H1 (cell line): ENCODE data around the gene KRT81. TPM values are rescaled to one million over a fixed set of nuclear protein-coding genes. Genes with fewer than 3 reads are reported as not detected.

Source experiments
- BRCA1 ChIP-seq: IDR thresholded peaks from 2 replicates; pipeline ENCODE4 v1.6.1; 2012; ENCODE audit warnings: low read depth, low read length, improper control_type of control experiment
- CBX8 ChIP-seq: fragments of 300-800, 300-1000 bp; sonication (generic); IDR thresholded peaks from 2 replicates; pipeline ENCODE4 v1.7.1; 2016; ENCODE audit warnings: low read depth, low read length, borderline replicate concordance
- KDM4A ChIP-seq: IDR thresholded peaks from one replicate; pipeline ENCODE4 v1.7.1; 2012; ENCODE audit warnings: low read depth, mild to moderate bottlenecking, moderate library complexity, low read length, inconsistent platforms; ENCODE audit not compliant: severe bottlenecking
- POLR2A ChIP-seq, 2 experiments: IDR thresholded peaks; 1 replicate in 1 of 2; 2 replicates in 1 of 2; pipeline ENCODE4 v1.6.1; 2011; ENCODE audit warnings: low read depth in 2 of 2, low read length in 2 of 2, mild to moderate bottlenecking in 2 of 2; ENCODE audit errors: control extremely low read depth in 1 of 2
- SP4 ChIP-seq: IDR thresholded peaks from 2 replicates; pipeline ENCODE4 v1.6.1; 2012; ENCODE audit warnings: low read length, inconsistent platforms
- polyA plus RNA-seq, 7 experiments: library from polyadenylated mRNA; depleted of rRNA in 3 of 7; stranded (reverse) in 5 of 7; unstranded in 2 of 7; fragments of >200 nt in 5 of 7; fragments of 200-250 nt in 2 of 7; gene quantifications; 1 replicate in 5 of 7; 2 replicates in 1 of 7; 4 replicates in 1 of 7; pipeline versions ENCODE4 v1.2.1 to v1.2.3, GENCODE V29; 2011 to 2013; ENCODE audit warnings: missing spikeins in 2 of 7, mixed read lengths in 2 of 7
- total RNA-seq: library from RNA; stranded (reverse); fragmentation: NEBNext Ultra II Directional; extraction: Animal tissue kit (Norgen Biotek cat#: 25700); gene quantifications from 2 replicates; pipeline ENCODE4 v1.2.1, GENCODE V29; 2021

KRT81 gene
- total and polyA plus RNA-seq, 2 of the 8 experiments (the other 6 are each of a cell fraction or from before 2014, with no cell fraction given), result not detected

GRCh38 chr12:52310622-52311284 is 19.4 kb upstream of the KRT81 start (continued):
- TF ChIP-seq CBX8 (no peak), BRCA1 (no peak), SP4 (no peak), KDM4A (no peak), POLR2A (IDR thresholded peaks at IDR 0.05; ENCODE audit: control extremely low read depth in 1 of 2, low read depth in 2 of 2, low read length in 2 of 2) (no peak)
